GM19372 (cell line): ENCODE measurements around the gene ZFP82.

Experiments used
- ATAC-seq: cut with Tn5 transposase; IDR thresholded peaks from one replicate; pipeline ENCODE4 v1.9.1; 2021; ENCODE audit warnings: mild to moderate bottlenecking, low read depth, moderate library complexity; ENCODE audit not compliant: unreplicated experiment

The ZFP82 gene

GRCh38 chr19:36377541-36378178 lies 40.8 kb downstream of the ZFP82 start:
- no peak for ATAC-seq

- ATAC-seq = no peak
These were observed 44.7 kb downstream of the ZFP82 start for GRCh38 chr19:36373638-36374156.

GRCh38 chr19:36371886-36372285 lies 46.6 kb downstream of the ZFP82 start:
- no peak for ATAC-seq

- no peak for ATAC-seq
These were observed 54.6 kb downstream of the ZFP82 start for GRCh38 chr19:36363845-36364244.
